ENCODE data around the gene POLRMT.

Gene POLRMT

DNA sequence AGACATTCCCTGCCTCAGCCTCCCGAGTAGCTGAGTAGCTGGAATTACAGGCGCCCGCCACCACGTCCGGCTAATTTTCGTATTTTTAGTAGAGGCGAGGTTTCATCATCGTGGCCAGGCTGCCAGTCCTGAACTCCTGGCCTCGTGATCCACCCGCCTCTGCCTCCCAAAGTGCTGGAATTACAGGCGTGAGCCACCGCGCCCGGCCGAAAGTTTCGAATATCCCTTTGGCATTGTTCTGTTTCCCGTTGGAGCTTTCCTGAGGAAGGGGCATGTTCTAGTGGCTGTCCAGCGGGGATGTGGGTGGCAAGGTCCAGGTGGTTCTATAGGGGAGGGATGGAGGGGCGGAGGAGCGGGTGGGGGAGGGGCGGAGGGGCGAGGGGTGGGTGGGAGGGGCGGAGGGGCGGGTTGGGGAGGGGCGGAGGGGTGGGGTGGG is 63.1 kb downstream of the POLRMT start:
- TF ChIP-seq YY1 (IDR thresholded peaks at IDR 0.05; ENCODE audit: low read depth) (no peak), TAF1 (IDR thresholded peaks at IDR 0.05; ENCODE audit: low read depth) (no peak), EGR1 (IDR thresholded peaks at IDR 0.05) (no peak), ZBTB7A (IDR thresholded peaks at IDR 0.05; ENCODE audit: low read depth) (no peak), CEBPB (IDR thresholded peaks at IDR 0.05) (no peak), FOXM1 (IDR thresholded peaks at IDR 0.05; ENCODE audit: borderline replicate concordance, low read depth) (no peak), EP300 (IDR thresholded peaks at IDR 0.05; ENCODE audit: borderline replicate concordance) (no peak), TCF12 (IDR thresholded peaks at IDR 0.05; ENCODE audit: low read depth) (no peak)
- TF ChIP-seq, protein P1, sequence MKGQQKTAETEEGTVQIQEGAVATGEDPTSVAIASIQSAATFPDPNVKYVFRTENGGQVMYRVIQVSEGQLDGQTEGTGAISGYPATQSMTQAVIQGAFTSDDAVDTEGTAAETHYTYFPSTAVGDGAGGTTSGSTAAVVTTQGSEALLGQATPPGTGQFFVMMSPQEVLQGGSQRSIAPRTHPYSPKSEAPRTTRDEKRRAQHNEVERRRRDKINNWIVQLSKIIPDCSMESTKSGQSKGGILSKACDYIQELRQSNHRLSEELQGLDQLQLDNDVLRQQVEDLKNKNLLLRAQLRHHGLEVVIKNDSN (IDR thresholded peaks at IDR 0.05) = no peak
- TF ChIP-seq, protein P2, sequence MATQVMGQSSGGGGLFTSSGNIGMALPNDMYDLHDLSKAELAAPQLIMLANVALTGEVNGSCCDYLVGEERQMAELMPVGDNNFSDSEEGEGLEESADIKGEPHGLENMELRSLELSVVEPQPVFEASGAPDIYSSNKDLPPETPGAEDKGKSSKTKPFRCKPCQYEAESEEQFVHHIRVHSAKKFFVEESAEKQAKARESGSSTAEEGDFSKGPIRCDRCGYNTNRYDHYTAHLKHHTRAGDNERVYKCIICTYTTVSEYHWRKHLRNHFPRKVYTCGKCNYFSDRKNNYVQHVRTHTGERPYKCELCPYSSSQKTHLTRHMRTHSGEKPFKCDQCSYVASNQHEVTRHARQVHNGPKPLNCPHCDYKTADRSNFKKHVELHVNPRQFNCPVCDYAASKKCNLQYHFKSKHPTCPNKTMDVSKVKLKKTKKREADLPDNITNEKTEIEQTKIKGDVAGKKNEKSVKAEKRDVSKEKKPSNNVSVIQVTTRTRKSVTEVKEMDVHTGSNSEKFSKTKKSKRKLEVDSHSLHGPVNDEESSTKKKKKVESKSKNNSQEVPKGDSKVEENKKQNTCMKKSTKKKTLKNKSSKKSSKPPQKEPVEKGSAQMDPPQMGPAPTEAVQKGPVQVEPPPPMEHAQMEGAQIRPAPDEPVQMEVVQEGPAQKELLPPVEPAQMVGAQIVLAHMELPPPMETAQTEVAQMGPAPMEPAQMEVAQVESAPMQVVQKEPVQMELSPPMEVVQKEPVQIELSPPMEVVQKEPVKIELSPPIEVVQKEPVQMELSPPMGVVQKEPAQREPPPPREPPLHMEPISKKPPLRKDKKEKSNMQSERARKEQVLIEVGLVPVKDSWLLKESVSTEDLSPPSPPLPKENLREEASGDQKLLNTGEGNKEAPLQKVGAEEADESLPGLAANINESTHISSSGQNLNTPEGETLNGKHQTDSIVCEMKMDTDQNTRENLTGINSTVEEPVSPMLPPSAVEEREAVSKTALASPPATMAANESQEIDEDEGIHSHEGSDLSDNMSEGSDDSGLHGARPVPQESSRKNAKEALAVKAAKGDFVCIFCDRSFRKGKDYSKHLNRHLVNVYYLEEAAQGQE (IDR thresholded peaks at IDR 0.05; ENCODE audit: low read depth) = no peak

DNA sequence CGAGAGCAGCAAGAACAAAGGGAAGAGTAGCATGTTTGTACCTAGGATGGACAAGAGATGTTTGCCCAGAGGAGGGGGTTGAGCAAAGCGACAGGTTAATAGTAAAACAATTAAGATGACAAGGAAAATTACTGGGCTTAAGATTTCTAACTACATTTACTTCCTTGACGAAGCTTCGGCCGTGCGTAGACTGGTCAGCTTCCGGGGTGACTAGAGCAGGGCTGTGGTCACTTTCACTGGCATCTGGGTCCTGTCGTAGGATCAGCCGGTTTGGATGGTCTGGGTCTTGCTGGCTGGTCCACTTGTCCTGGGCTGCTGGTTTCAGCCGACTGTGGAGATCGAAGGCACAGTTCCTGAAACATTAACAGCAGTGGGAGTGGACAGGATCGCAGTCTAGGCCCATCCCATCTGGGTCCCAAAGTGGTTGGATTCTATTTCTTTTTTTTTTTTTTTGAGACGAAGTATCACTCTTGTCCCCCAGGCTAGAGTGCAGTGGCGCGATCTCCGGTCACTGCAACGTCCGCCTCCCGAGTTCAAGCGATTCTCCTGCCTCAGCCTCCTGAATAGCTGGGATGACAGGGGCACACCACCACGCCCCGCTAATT is 65.9 kb downstream of the POLRMT start:
- TF ChIP-seq CEBPB (IDR thresholded peaks at IDR 0.05) = no peak

Measured in Ishikawa (cell line).